Lower lobe of right lung (tissue), 2 donors: ENCODE data around the gene CEP72. TPM values are rescaled to one million over a fixed set of nuclear protein-coding genes. Genes with fewer than 3 reads are reported as not detected.
A peak's percentile ranks its signal among the peaks of the same experiment; 100 is the strongest.

Experiments used
- ATAC-seq, 2 donors: fragments of 200-7000 bp; cut with Tn5 transposase; one replicate each; pipeline ENCODE4 v1.9.1; 2020 to 2022; ENCODE audit warnings: mild to moderate bottlenecking in 2 of 2, moderate library complexity in 2 of 2
- DNase-seq: peaks from one replicate; pipeline ENCODE4 v3.0.0-alpha.2; 2020
- H3K27ac ChIP-seq: fragments of 200-600 bp; one replicate; pipeline ENCODE4 v1.8.0; 2022
- H3K27me3 ChIP-seq: fragments of 200-600 bp; one replicate; pipeline ENCODE4 v1.8.0; 2022; ENCODE audit warnings: low read depth
- H3K36me3 ChIP-seq: fragments of 200-600 bp; one replicate; pipeline ENCODE4 v1.8.0; 2022; ENCODE audit warnings: mild to moderate bottlenecking
- H3K4me1 ChIP-seq: fragments of 200-600 bp; one replicate; pipeline ENCODE4 v1.8.0; 2022
- H3K4me3 ChIP-seq: fragments of 200-600 bp; one replicate; pipeline ENCODE4 v1.8.0; 2022; ENCODE audit warnings: mild to moderate bottlenecking
- H3K9me3 ChIP-seq: fragments of 200-600 bp; one replicate; pipeline ENCODE4 v1.8.0; 2022
- CTCF ChIP-seq: fragments of 200-600 bp; IDR thresholded peaks from one replicate; pipeline ENCODE4 v1.8.0; 2022; ENCODE audit warnings: antibody characterized with exemption, mild to moderate bottlenecking
- intact Hi-C: fragments of 100-400 bp; cut with DNase I; formaldehyde crosslinking; loops from one replicate; pipeline ENCODE4 v1.11.0; 2022
- total RNA-seq: library from RNA; stranded (reverse); fragmentation: NEBNext Ultra II Directional; extraction: Animal tissue kit (Norgen Biotek cat#: 25700); gene quantifications from one replicate; pipeline ENCODE4 v1.2.1, GENCODE V29; 2021
- donor health status: DM: no; HTN: yes; CAD: no; lungs with severe emphysema.

CEP72 gene
- total RNA-seq, 1 donor from 2014 or later: 10.6 TPM

GRCh38 chr5:644509-644908 lies 32.4 kb downstream of the CEP72 start:
- H3K27ac ChIP-seq: no peak overlapping the region
- intact Hi-C loops: no loop called here
- ATAC-seq (peak in 1 of 2 donors; percentile 25), DNase-seq (peak; percentile 29)
- no peak for TF ChIP-seq CTCF
- no peaks in the 10 kb centered on the region for H3K4me1 ChIP-seq
- H3K27me3 ChIP-seq: no peaks in the 10 kb centered on the region
- no peak overlapping the region for H3K4me3 ChIP-seq
- H3K36me3 ChIP-seq: peaks cover 39% of the 10 kb centered on the region
- H3K9me3 ChIP-seq: no peaks in the 10 kb centered on the region

- H3K27me3 ChIP-seq: no peaks in the 10 kb centered on the region
- H3K36me3 ChIP-seq: peaks cover 34% of the 10 kb centered on the region
- intact Hi-C loops: no loop called here
- no peaks in the 10 kb centered on the region for H3K9me3 ChIP-seq
- TF ChIP-seq CTCF: no peak
- no peak overlapping the region for H3K27ac ChIP-seq
- H3K4me1 ChIP-seq: no peaks in the 10 kb centered on the region
- ATAC-seq (no peak), DNase-seq (no peak)
- no peak overlapping the region for H3K4me3 ChIP-seq
These were observed 32.8 kb downstream of the CEP72 start for GRCh38 chr5:644971-645370.

GRCh38 chr5:645421-645820 lies 33.3 kb downstream of the CEP72 start:
- H3K27me3 ChIP-seq: no peaks in the 10 kb centered on the region
- DNase-seq (peak; percentile 37), ATAC-seq (no peak)
- no peaks in the 10 kb centered on the region for H3K9me3 ChIP-seq
- no peak for TF ChIP-seq CTCF
- no peak overlapping the region for H3K4me3 ChIP-seq
- no peaks in the 10 kb centered on the region for H3K4me1 ChIP-seq
- intact Hi-C loops: no loop called here
- no peak overlapping the region for H3K27ac ChIP-seq
- H3K36me3 ChIP-seq: peaks cover 30% of the 10 kb centered on the region

- DNase-seq (no peak), ATAC-seq (no peak)
- H3K27me3 ChIP-seq: no peaks in the 10 kb centered on the region
- H3K9me3 ChIP-seq: no peaks in the 10 kb centered on the region
- H3K36me3 ChIP-seq: peaks cover 19% of the 10 kb centered on the region
- intact Hi-C loops: no loop called here
- TF ChIP-seq CTCF: no peak
- H3K4me3 ChIP-seq: no peak overlapping the region
- no peak overlapping the region for H3K27ac ChIP-seq
- H3K4me1 ChIP-seq: no peaks in the 10 kb centered on the region
These were observed 34.5 kb downstream of the CEP72 start for GRCh38 chr5:646396-647201.

- ATAC-seq (no peak), DNase-seq (no peak)
- Histone ChIP-seq H3K4me3 (no peak overlapping the region), H3K27me3 (no peaks in the 10 kb centered on the region), H3K36me3 (peaks cover 25% of the 10 kb centered on the region), H3K4me1 (no peaks in the 10 kb centered on the region), H3K9me3 (no peaks in the 10 kb centered on the region), H3K27ac (no peak overlapping the region)
- intact Hi-C loops: no loop called here
- no peak for TF ChIP-seq CTCF
These were observed 35.2 kb downstream of the CEP72 start for GRCh38 chr5:647311-647710.
